Astrocyte (in vitro differentiated cells and primary cell): ENCODE data around the gene DIO1. TPM values are rescaled to one million over a fixed set of nuclear protein-coding genes. Genes with fewer than 3 reads are reported as not detected.

ENCODE experiments used
- DNase-seq: peaks from one replicate; pipeline ENCODE4 v3.0.0-alpha.2; 2010; ENCODE audit warnings: low read depth
- FAIRE-seq: peaks from 2 replicates; lab custom pipeline; 2011; peaks lifted over from hg19 to GRCh38; lab: Jason Lieb, UNC
- H2AFZ ChIP-seq: 2 replicates; pipeline ENCODE4 v1.6.0; 2012; ENCODE audit warnings: low read depth, low read length, inconsistent platforms
- H3K27ac ChIP-seq: 2 replicates; pipeline ENCODE4 v1.5.1; 2011; ENCODE audit warnings: low read depth, low read length, inconsistent platforms
- H3K27me3 ChIP-seq: 2 replicates; pipeline ENCODE4 v1.6.0; 2011; ENCODE audit warnings: low read length, inconsistent platforms; ENCODE audit not compliant: insufficient read depth
- H3K36me3 ChIP-seq: 2 replicates; pipeline ENCODE4 v1.5.1; 2011; ENCODE audit warnings: low read length, inconsistent platforms; ENCODE audit not compliant: insufficient read depth
- H3K4me1 ChIP-seq: 2 replicates; pipeline ENCODE4 v1.5.1; 2011; ENCODE audit warnings: low read length, inconsistent platforms; ENCODE audit not compliant: insufficient read depth
- H3K4me2 ChIP-seq: 2 replicates; pipeline ENCODE4 v1.6.0; 2012; ENCODE audit warnings: low read length, inconsistent platforms
- H3K4me3 ChIP-seq: 2 replicates; pipeline ENCODE4 v1.5.1; 2011; ENCODE audit warnings: low read depth, mild to moderate bottlenecking, low read length, inconsistent platforms; ENCODE audit not compliant: insufficient read depth
- H3K79me2 ChIP-seq: 2 replicates; pipeline ENCODE4 v1.6.0; 2012; ENCODE audit warnings: mild to moderate bottlenecking, low read length, inconsistent platforms; ENCODE audit not compliant: insufficient read depth
- H3K9ac ChIP-seq: 2 replicates; pipeline ENCODE4 v1.6.0; 2012; ENCODE audit warnings: mild to moderate bottlenecking, low read length, inconsistent platforms
- H3K9me3 ChIP-seq: 2 replicates; pipeline ENCODE4 v1.5.1; 2012; ENCODE audit warnings: low read depth, mild to moderate bottlenecking, low read length, inconsistent platforms; ENCODE audit not compliant: insufficient read depth
- H4K20me1 ChIP-seq: 2 replicates; pipeline ENCODE4 v1.6.0; 2012; ENCODE audit warnings: low read length, inconsistent platforms; ENCODE audit not compliant: insufficient read depth
- H3K27ac Mint-ChIP-seq: one replicate; pipeline ENCODE4 v1.8.0; 2021; ENCODE audit warnings: mild to moderate bottlenecking, mixed read lengths; ENCODE audit not compliant: unreplicated experiment
- H3K27me3 Mint-ChIP-seq: one replicate; pipeline ENCODE4 v1.8.0; 2021; ENCODE audit warnings: low read depth, mixed read lengths; ENCODE audit not compliant: unreplicated experiment
- H3K36me3 Mint-ChIP-seq: one replicate; pipeline ENCODE4 v1.8.0; 2021; ENCODE audit warnings: low read depth, mixed read lengths; ENCODE audit not compliant: unreplicated experiment
- H3K4me1 Mint-ChIP-seq: one replicate; pipeline ENCODE4 v1.8.0; 2021; ENCODE audit warnings: low read depth, mixed read lengths; ENCODE audit not compliant: unreplicated experiment
- H3K4me3 Mint-ChIP-seq: one replicate; pipeline ENCODE4 v1.8.0; 2021; ENCODE audit warnings: mild to moderate bottlenecking, moderate library complexity, mixed read lengths; ENCODE audit not compliant: unreplicated experiment
- H3K9me3 Mint-ChIP-seq: one replicate; pipeline ENCODE4 v1.8.0; 2021; ENCODE audit warnings: mild to moderate bottlenecking, mixed read lengths; ENCODE audit not compliant: unreplicated experiment
- EZH2 ChIP-seq: IDR thresholded peaks from 2 replicates; pipeline ENCODE4 v1.6.1; 2012; ENCODE audit warnings: mild to moderate bottlenecking, low read length, inconsistent platforms; ENCODE audit not compliant: insufficient read depth
- total RNA-seq: library from RNA; stranded (reverse); gene quantifications from 2 replicates; pipeline ENCODE4 v1.2.1, GENCODE V29; 2021
- TF ChIP-seq, protein P1 (sequence below): IDR thresholded peaks from 2 replicates; pipeline ENCODE4 v1.5.1; 2011; ENCODE audit warnings: low read depth, mild to moderate bottlenecking, inconsistent platforms, low read length, moderate library complexity; ENCODE audit not compliant: insufficient read depth

DIO1 gene
- total RNA-seq, 1 donor from 2014 or later = not detected

DNA sequence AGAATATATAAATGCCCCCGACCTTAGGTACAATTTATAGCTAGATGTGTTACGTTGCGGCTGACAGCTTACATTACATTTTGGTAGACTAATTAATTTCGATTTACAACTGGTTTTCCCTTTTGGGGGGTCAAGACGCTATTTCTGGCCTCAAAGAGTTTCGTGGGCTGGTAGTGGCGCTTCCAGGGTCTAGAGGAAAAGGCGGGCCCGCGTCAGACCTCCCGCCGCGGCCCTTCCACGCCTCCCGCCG is 51.1 kb downstream of the DIO1 start:
- peak overlapping the region; percentile 79 for H3K27ac ChIP-seq

DNA sequence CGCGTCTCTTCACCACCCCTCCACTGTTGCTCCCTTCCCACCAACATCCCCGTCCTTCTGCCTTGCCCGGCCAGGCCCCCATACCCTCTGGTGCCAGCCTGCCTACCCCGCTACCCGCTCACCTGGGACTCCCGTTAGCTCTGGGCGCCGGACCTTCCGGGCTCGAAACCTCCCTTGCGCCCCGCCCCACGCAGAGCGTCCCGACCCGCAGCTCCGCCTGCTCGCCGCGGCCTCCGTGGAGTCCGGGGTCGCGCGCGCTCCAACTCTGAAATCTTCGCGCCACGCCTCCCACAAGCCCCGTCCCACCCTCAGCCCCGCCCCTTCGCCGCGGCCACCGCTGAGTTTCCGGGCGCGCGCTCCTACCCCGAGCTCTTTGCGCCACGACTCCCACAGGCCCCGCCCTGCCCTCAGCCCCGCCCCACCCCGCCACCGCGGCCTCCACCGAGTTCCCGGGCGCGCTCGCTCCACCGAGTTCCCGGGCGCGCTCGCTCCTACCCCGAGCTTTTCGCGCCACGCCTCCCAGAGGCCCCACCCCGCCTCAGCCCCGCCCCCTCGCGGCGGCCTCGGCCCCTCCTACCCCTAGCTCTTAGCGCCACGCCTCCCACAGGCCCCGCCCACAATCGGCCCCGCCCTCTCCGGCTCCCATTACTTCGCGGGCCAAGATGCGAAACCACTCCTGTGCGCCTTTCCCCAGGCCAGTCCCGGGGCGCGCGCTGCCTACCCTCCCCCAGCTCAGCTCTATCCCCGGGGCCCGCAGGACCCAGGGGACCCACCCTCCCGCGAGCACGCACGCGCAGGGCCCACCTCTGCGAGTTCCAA is 51.7 kb downstream of the DIO1 start, which contains the start of gene IFT25:
Gene IFT25, minus strand, starts transcription at position 267 of the 819 bp plus-strand sequence. CDS start 5,617 bp downstream, outside the sequence.
- peak; percentile 81 for DNase-seq
- H3K79me2 ChIP-seq = peaks cover 72% of the 10 kb centered on the region
- no peaks in the 10 kb centered on the region for H3K36me3 ChIP-seq
- no peaks in the 10 kb centered on the region for H3K9me3 Mint-ChIP-seq
- H3K27ac Mint-ChIP-seq = peak within 1 kb of the TSS; percentile 91
- TF ChIP-seq, protein P1, sequence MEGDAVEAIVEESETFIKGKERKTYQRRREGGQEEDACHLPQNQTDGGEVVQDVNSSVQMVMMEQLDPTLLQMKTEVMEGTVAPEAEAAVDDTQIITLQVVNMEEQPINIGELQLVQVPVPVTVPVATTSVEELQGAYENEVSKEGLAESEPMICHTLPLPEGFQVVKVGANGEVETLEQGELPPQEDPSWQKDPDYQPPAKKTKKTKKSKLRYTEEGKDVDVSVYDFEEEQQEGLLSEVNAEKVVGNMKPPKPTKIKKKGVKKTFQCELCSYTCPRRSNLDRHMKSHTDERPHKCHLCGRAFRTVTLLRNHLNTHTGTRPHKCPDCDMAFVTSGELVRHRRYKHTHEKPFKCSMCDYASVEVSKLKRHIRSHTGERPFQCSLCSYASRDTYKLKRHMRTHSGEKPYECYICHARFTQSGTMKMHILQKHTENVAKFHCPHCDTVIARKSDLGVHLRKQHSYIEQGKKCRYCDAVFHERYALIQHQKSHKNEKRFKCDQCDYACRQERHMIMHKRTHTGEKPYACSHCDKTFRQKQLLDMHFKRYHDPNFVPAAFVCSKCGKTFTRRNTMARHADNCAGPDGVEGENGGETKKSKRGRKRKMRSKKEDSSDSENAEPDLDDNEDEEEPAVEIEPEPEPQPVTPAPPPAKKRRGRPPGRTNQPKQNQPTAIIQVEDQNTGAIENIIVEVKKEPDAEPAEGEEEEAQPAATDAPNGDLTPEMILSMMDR = no peak
- TF ChIP-seq EZH2 = no peak
- H3K9ac ChIP-seq = peak within 1 kb of the TSS; percentile 90
- peak within 1 kb of the TSS; percentile 95 for H3K4me3 Mint-ChIP-seq
- H3K27me3 ChIP-seq = no peaks in the 10 kb centered on the region
- H2AFZ ChIP-seq = peak within 1 kb of the TSS; percentile 95
- peaks cover 2% of the 10 kb centered on the region for H3K36me3 Mint-ChIP-seq
- peaks cover 26% of the 10 kb centered on the region for H3K4me1 Mint-ChIP-seq
- FAIRE-seq = no peak
- H3K4me1 ChIP-seq = peaks cover 13% of the 10 kb centered on the region
- H4K20me1 ChIP-seq = peaks cover 40% of the 10 kb centered on the region
- H3K27me3 Mint-ChIP-seq = no peaks in the 10 kb centered on the region
- H3K27ac ChIP-seq = peak within 1 kb of the TSS; percentile 79
- H3K4me3 ChIP-seq = peak within 1 kb of the TSS; percentile 89
- H3K4me2 ChIP-seq = peak within 1 kb of the TSS; percentile 100
- H3K9me3 ChIP-seq = no peaks in the 10 kb centered on the region

More for the DNA sequence above, 51.1 kb downstream of the DIO1 start:
- peak overlapping the region; percentile 89 for H3K4me3 ChIP-seq
- TF ChIP-seq, protein P1 = no peak
- TF ChIP-seq EZH2 = no peak
- no peaks in the 10 kb centered on the region for H3K9me3 ChIP-seq
- H3K4me2 ChIP-seq = peak overlapping the region; percentile 87
- Mint-ChIP-seq H3K4me1 (peaks cover 26% of the 10 kb centered on the region), H3K27ac (peak overlapping the region; percentile 91), H3K27me3 (no peaks in the 10 kb centered on the region), H3K36me3 (peaks cover 2% of the 10 kb centered on the region), H3K9me3 (no peaks in the 10 kb centered on the region), H3K4me3 (peak overlapping the region; percentile 95)
- H4K20me1 ChIP-seq = peaks cover 36% of the 10 kb centered on the region
- peaks cover 13% of the 10 kb centered on the region for H3K4me1 ChIP-seq
- FAIRE-seq (no peak), DNase-seq (peak; percentile 18)
- H3K79me2 ChIP-seq = peaks cover 67% of the 10 kb centered on the region
- peak overlapping the region; percentile 90 for H3K9ac ChIP-seq
- no peaks in the 10 kb centered on the region for H3K36me3 ChIP-seq
- no peaks in the 10 kb centered on the region for H3K27me3 ChIP-seq
- H2AFZ ChIP-seq = peak overlapping the region; percentile 95
